LNCaP clone FGC (cell line): Measurements from ENCODE around the gene RUNX1.

ENCODE experiments used
- DNase-seq: peaks from one replicate; pipeline ENCODE4 v3.0.0-alpha.2; 2011; ENCODE audit warnings: low read depth
- H3K4me3 ChIP-seq: 2 replicates; pipeline ENCODE4 v1.5.1; 2011; ENCODE audit warnings: mild to moderate bottlenecking, low read depth, low read length, control low read depth
- TF ChIP-seq, protein P1 (sequence below): IDR thresholded peaks from 2 replicates; pipeline ENCODE4 v1.5.1; 2012; ENCODE audit warnings: mild to moderate bottlenecking; ENCODE audit not compliant: control insufficient read depth, insufficient read depth; ENCODE audit errors: extremely low read depth

RUNX1 gene

DNA sequence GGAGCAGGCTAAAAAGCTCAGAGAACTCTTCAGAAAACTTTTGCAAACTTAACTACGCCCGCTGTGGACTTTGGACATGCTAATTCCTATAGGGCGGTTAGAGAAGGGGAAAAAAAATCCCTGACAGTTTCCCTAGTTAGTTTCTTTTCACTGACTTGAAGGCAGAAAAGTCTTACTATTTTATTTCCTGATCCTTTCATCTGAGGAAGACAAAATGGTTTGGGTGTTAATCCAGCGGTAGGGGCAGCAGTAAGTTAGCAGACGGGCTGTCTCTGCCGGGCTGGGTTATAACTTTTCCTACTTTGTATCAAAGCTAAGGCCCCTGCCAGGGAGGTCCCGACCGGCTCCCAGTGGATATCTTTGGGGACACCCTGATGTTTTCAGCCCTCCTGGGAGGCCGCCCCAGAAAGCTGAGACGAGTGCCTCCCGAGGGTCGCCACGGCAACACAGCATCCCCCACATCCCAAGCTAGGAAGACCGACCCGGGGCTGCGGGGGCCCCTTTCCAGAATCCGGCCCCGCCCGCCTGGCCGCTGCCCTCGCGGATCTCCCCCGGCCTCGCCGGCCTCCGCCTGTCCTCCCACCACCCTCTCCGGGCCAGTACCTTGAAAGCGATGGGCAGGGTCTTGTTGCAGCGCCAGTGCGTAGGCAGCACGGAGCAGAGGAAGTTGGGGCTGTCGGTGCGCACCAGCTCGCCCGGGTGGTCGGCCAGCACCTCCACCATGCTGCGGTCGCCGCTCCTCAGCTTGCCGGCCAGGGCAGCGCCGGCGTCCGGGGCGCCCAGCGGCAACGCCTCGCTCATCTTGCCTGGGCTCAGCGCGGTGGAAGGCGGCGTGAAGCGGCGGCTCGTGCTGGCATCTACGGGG, 162.6 kb downstream of the RUNX1 start:
- TF ChIP-seq, protein P1, sequence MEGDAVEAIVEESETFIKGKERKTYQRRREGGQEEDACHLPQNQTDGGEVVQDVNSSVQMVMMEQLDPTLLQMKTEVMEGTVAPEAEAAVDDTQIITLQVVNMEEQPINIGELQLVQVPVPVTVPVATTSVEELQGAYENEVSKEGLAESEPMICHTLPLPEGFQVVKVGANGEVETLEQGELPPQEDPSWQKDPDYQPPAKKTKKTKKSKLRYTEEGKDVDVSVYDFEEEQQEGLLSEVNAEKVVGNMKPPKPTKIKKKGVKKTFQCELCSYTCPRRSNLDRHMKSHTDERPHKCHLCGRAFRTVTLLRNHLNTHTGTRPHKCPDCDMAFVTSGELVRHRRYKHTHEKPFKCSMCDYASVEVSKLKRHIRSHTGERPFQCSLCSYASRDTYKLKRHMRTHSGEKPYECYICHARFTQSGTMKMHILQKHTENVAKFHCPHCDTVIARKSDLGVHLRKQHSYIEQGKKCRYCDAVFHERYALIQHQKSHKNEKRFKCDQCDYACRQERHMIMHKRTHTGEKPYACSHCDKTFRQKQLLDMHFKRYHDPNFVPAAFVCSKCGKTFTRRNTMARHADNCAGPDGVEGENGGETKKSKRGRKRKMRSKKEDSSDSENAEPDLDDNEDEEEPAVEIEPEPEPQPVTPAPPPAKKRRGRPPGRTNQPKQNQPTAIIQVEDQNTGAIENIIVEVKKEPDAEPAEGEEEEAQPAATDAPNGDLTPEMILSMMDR, result no peak
- H3K4me3 ChIP-seq, result no peak overlapping the region
- DNase-seq, result no peak

DNA sequence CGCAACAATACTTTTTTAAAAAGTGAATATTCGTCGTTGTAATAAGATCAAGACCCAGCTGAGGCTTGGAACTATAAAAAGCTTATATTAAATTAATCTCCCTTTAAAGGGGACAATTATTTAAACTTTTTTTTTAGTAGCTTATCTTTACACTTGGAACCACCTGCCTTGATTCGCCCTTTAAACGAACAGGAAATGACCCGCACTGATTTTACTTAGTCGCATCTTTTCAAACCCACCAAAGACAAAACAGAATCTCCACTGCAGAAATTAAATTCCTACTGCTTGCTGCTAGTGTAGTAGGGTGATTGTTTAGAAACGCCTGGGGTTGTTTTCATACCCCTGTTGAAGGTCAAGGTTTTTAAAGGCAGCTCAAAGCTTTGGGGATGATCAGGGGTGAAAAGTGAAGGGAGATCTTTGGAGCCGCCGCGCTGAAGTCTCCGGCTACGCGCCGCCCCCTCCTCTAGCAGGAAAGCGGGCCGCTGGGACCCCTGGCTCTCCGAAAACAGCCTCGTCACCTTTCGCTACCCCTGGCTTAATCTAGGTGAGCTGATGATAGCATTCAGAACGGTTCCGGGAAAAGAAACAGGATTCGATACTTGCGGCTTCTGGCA, 163.4 kb downstream of the RUNX1 start:
- DNase-seq, result no peak
- TF ChIP-seq, protein P1, result no peak
- H3K4me3 ChIP-seq, result no peak overlapping the region

GRCh38 chr21:34885125-34885524, 164.0 kb downstream of the RUNX1 start:
- TF ChIP-seq, protein P1, result no peak
- no peak for DNase-seq
- no peak overlapping the region for H3K4me3 ChIP-seq

- DNase-seq, result no peak
- H3K4me3 ChIP-seq, result no peak overlapping the region
- TF ChIP-seq, protein P1, result no peak
Measured at GRCh38 chr21:34884346-34884929, 164.7 kb downstream of the RUNX1 start.

GRCh38 chr21:34883491-34884271, 165.4 kb downstream of the RUNX1 start:
- DNase-seq, result no peak
- H3K4me3 ChIP-seq, result no peak overlapping the region
- TF ChIP-seq, protein P1, result no peak

GRCh38 chr21:34882719-34883131, 166.4 kb downstream of the RUNX1 start:
- TF ChIP-seq, protein P1, result no peak
- no peak overlapping the region for H3K4me3 ChIP-seq
- DNase-seq, result no peak
